ENCODE results near the gene ETV6. TPM values are rescaled to one million over a fixed set of nuclear protein-coding genes. Genes with fewer than 3 reads are reported as not detected.

The ETV6 gene
- total and polyA plus RNA-seq, 2 of the 8 experiments (the other 6 are each of a cell fraction or from before 2014, with no cell fraction given) = 5.5 to 23.9 TPM

- no peaks in the 10 kb centered on the region for H3K23me2 ChIP-seq (ENCODE audit: low read depth, low read length)
- no peaks in the 10 kb centered on the region for H3K27me3 ChIP-seq (replicated peaks in 1 of 4; ENCODE audit: control insufficient read depth in 3 of 4, extremely low read depth in 1 of 4, insufficient read depth in 3 of 4, low read length in 3 of 4)
- no peak for DNase-seq (ENCODE audit: low read depth in 1 of 2, low spot score in 2 of 2)
- H3K4me3 ChIP-seq (ENCODE audit: extremely low read depth in 1 of 4, insufficient read depth in 2 of 4, low read depth in 3 of 4, low read length in 4 of 4) = no peak overlapping the region
- no peak overlapping the region for H2BK15ac ChIP-seq (ENCODE audit: low read length)
- H3K9me3 ChIP-seq (ENCODE audit: insufficient read depth in 2 of 2, low read depth in 1 of 2, low read length in 1 of 2) = no peaks in the 10 kb centered on the region
- no peak overlapping the region for H2AK5ac ChIP-seq (ENCODE audit: low read depth, low read length)
- WGBS, 2 experiments (ENCODE audit: extremely low coverage in 1 of 2, insufficient coverage in 1 of 2, insufficient read length in 1 of 2, insufficient replicate concordance in 2 of 2, low coverage in 1 of 2, low lambda C conversion rate in 2 of 2, missing lambda C conversion rate in 1 of 2) = 93% methylated on average over 3 of the region's 3 CpGs; no CpG with 5 or more reads in 1 of the 2 experiments
- H3K4ac ChIP-seq (replicated peaks; ENCODE audit: insufficient read length, low read depth, low read length) = no peak overlapping the region
- no peak overlapping the region for H2AFZ ChIP-seq (ENCODE audit: low read length)
- H3K18ac ChIP-seq (ENCODE audit: extremely low read depth, low read length) = no peak overlapping the region
- H3K9ac ChIP-seq (replicated peaks in 1 of 4; ENCODE audit: extremely low read depth in 1 of 4, low read depth in 3 of 4, low read length in 3 of 4) = no peak overlapping the region
- H4K8ac ChIP-seq (ENCODE audit: extremely low read depth, insufficient read depth, low read length) = no peak overlapping the region
- CTCF ChIA-PET (ENCODE audit: partially characterized antibody) = interaction anchor here (1.1 to 3.0 kb wide), 6 partner anchors 13 to 187 kb away, joined by 3 to 8 read pairs (median 6); no protein-coding TSS in a partner anchor
- no peaks in the 10 kb centered on the region for H4K20me1 ChIP-seq (replicated peaks in 1 of 2; ENCODE audit: control insufficient read depth in 1 of 2, insufficient read depth in 2 of 2, low read length in 2 of 2)
- POLR2A ChIA-PET (ENCODE audit: partially characterized antibody) = interaction anchor here (1.7 to 3.3 kb wide), 2 partner anchors 10 to 14 kb away, joined by 3 to 8 read pairs; no protein-coding TSS in a partner anchor
- H4K91ac ChIP-seq (replicated peaks; ENCODE audit: insufficient read length, low read length) = no peak overlapping the region
- no peak overlapping the region for H3K56ac ChIP-seq (replicated peaks; ENCODE audit: insufficient read length, low read depth, low read length)
- no peaks in the 10 kb centered on the region for H3K36me3 ChIP-seq (ENCODE audit: control insufficient read depth in 2 of 4, insufficient read depth in 4 of 4, low read length in 3 of 4)
- H2BK12ac ChIP-seq (ENCODE audit: low read depth, low read length) = no peak overlapping the region
- FAIRE-seq = no peak
- H4K5ac ChIP-seq (ENCODE audit: insufficient read length, low read depth, low read length) = no peak overlapping the region
- no peak overlapping the region for H3K14ac ChIP-seq (ENCODE audit: insufficient read length)
- no peak overlapping the region for H3K4me2 ChIP-seq (ENCODE audit: insufficient read depth in 1 of 2, low read depth in 2 of 2, low read length in 2 of 2)
- H2BK120ac ChIP-seq (replicated peaks; ENCODE audit: low read depth, low read length) = no peak overlapping the region
- no peak overlapping the region for H3K27ac ChIP-seq (ENCODE audit: low read depth, low read length)
- H2BK20ac ChIP-seq (ENCODE audit: low read length) = no peak overlapping the region
- no peak overlapping the region for H3K23ac ChIP-seq (ENCODE audit: insufficient read length)
- no peaks in the 10 kb centered on the region for H3K79me2 ChIP-seq (ENCODE audit: control insufficient read depth in 1 of 2, insufficient read depth in 2 of 2, low read length in 2 of 2)
- peaks cover 9 to 30% (median 20%) of the 10 kb centered on the region in 4 experiments for H3K4me1 ChIP-seq (replicated peaks in 1 of 4; ENCODE audit: control insufficient read depth in 3 of 4, insufficient read depth in 4 of 4, low read length in 3 of 4)
- H3K79me1 ChIP-seq (ENCODE audit: low read depth, low read length) = no peaks in the 10 kb centered on the region
- no peak overlapping the region for H2BK5ac ChIP-seq (ENCODE audit: low read depth, low read length)
- TF ChIP-seq EZH2 (IDR thresholded peaks at IDR 0.05; ENCODE audit: low read depth, low read length, severe bottlenecking) (no peak), BACH1 (IDR thresholded peaks at IDR 0.05; ENCODE audit: low read length) (no peak), HDAC6 (IDR thresholded peaks at IDR 0.05; ENCODE audit: low read depth, low read length) (no peak), ATF3 (IDR thresholded peaks at IDR 0.05; ENCODE audit: insufficient read depth, low read depth, low read length) (no peak), RAD21 (IDR thresholded peaks at IDR 0.05 in 1 of 2, conservative IDR thresholded peaks at IDR 0.05 in 1 of 2; ENCODE audit: low read depth in 2 of 2, low read length in 2 of 2) (no peak), RBBP5 (IDR thresholded peaks at IDR 0.05; ENCODE audit: borderline replicate concordance, low read depth, low read length) (no peak), NRF1 (IDR thresholded peaks at IDR 0.05; ENCODE audit: low read depth, low read length) (no peak), CHD2 (IDR thresholded peaks at IDR 0.05; ENCODE audit: low read length) (no peak), RNF2 (IDR thresholded peaks at IDR 0.05; ENCODE audit: borderline replicate concordance, low read depth, low read length, missing control alignments, poor library complexity, severe bottlenecking) (no peak), SIRT6 (IDR thresholded peaks at IDR 0.05; ENCODE audit: low read length) (no peak), KDM4A (IDR thresholded peaks at IDR 0.05; ENCODE audit: low read depth, low read length, severe bottlenecking) (no peak), TBP (IDR thresholded peaks at IDR 0.05; ENCODE audit: low read depth, low read length) (no peak)
Observed at GRCh38 chr12:11810206-11810545, 160.7 kb downstream of the ETV6 start.

All from H1 (cell line).